Astrocyte of the spinal cord (primary cell): Measurements from ENCODE around the gene ZFR.
A peak's percentile ranks its signal among the peaks of the same experiment; 100 is the strongest.
"Not testable (repeated sequence)": the region's sequence is repeated elsewhere in the genome, so short reads cannot be mapped to it uniquely, and the experiment has no call there.

Source experiments
- DNase-seq: peaks from one replicate; pipeline ENCODE4 v3.0.0; 2011; ENCODE audit warnings: low read depth, low spot score
- H3K4me3 ChIP-seq: 2 replicates; pipeline ENCODE4 v1.5.1; 2011; ENCODE audit warnings: low read depth, mild to moderate bottlenecking, low read length, moderate library complexity
- CTCF ChIP-seq: IDR thresholded peaks from 2 replicates; pipeline ENCODE4 v1.5.1; 2012; ENCODE audit warnings: low read depth, mild to moderate bottlenecking, low read length, inconsistent platforms
- in situ Hi-C: cut with HindIII; loops from 2 replicates; pipeline ENCODE4 v1.10.0; 2017; ENCODE audit warnings: low sequenced_read_pairs

The ZFR gene

GRCh38 chr5:32315221-32316014 is 129.1 kb downstream of the ZFR start:
- DNase-seq: no peak
- H3K4me3 ChIP-seq: no peak overlapping the region
- in situ Hi-C loops: no loop called here
- no peak for TF ChIP-seq CTCF

GRCh38 chr5:32314658-32315057 is 129.9 kb downstream of the ZFR start:
- DNase-seq: no peak
- TF ChIP-seq CTCF: no peak
- no peak overlapping the region for H3K4me3 ChIP-seq
- in situ Hi-C loops: no loop called here

GRCh38 chr5:32314152-32314488 is 130.4 kb downstream of the ZFR start:
- DNase-seq, in situ Hi-C loops, H3K4me3 ChIP-seq: not testable (repeated sequence)

- DNase-seq: peak; percentile 100
- in situ Hi-C loops: no loop called here
- H3K4me3 ChIP-seq: peak within 1 kb of the TSS; percentile 66
- TF ChIP-seq CTCF: no peak
Measured at GRCh38 chr5:32312595-32313332, 131.8 kb downstream of the ZFR start, which contains the start of gene MTMR12. Gene MTMR12 (minus strand): TSS chr5:32312939. CDS start chr5:32312838, 101 bp downstream.

GRCh38 chr5:32312197-32312594 is 132.3 kb downstream of the ZFR start:
- TF ChIP-seq CTCF: no peak
- peak overlapping the region; percentile 66 for H3K4me3 ChIP-seq
- in situ Hi-C loops: no loop called here
- peak; percentile 72 for DNase-seq

GRCh38 chr5:32311404-32312196 is 132.9 kb downstream of the ZFR start:
- in situ Hi-C loops: no loop called here
- TF ChIP-seq CTCF: no peak
- DNase-seq: no peak
- peak overlapping the region; percentile 66 for H3K4me3 ChIP-seq
